ENCODE data around the gene MCOLN2. TPM values are rescaled to one million over a fixed set of nuclear protein-coding genes. Genes with fewer than 3 reads are reported as not detected.

The MCOLN2 gene
- total RNA-seq, 1 experiment from 2014 or later = 11.3 TPM

DNA sequence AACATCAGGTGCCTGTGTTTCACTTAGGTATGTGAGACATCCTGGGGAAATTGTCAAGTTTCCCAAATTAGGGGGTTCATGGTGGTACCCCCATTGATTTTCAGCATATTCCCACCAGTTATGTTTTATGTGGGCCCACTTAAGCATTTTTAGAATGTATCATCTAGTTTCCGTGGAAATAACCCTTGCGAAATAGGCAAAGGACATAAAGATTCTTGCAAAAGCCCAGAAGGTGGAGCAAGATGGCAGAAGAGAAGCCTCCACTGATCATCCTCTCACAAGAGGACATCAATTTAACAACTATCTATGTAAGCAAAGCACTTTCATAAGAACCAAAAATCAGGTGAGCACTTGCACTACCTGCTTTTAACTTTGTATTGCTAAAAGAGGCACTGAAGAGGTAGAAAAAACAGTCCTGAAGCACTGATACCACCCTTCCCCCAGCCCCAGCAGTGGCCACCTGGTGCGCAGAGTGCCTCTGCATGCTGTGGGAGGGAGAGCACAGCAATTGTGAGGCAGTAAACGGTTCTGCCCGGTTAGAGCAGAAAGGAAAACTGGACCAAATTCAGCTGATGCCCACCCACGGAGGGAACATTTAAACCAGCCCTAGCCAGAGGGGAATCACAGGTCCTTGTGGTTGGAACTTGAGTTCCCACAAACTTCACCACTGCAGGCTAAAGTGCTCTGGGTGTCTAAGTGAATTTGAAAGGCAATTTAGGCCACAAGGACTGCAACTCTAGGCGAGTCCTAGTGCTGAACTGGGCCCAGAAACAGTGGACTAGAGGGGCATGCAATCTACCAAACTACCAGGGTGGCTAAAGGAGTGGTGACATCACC is 23.2 kb downstream of the MCOLN2 start:
- no peak overlapping the region for H3K9ac ChIP-seq (ENCODE audit: low read length)
- ChIA-PET RAD21 (ENCODE audit: low non-redundant PET in 1 of 2, low total read pairs in 2 of 2, uncharacterized antibody in 2 of 2, unreplicated experiment in 2 of 2) (no interaction called here), POLR2A (no interaction called here), CTCF (no interaction called here)
- no peaks in the 10 kb centered on the region for H4K20me1 ChIP-seq (ENCODE audit: insufficient read depth)
- H3K9me2 ChIP-seq (ENCODE audit: insufficient read depth) = no peaks in the 10 kb centered on the region
- intact Hi-C loops (cut with micrococcal nuclease) = no loop called here
- H2AFZ ChIP-seq (ENCODE audit: low read depth, low read length, poor library complexity, severe bottlenecking) = no peak overlapping the region
- TF ChIP-seq POLR2AphosphoS5 (IDR thresholded peaks at IDR 0.05; ENCODE audit: low read depth, low read length) = no peak
- peak; percentile 12; the same call in 1 of the 2 replicates for TF ChIP-seq CEBPB (IDR thresholded peaks at IDR 0.05; ENCODE audit: low read depth)
- no peak for TF ChIP-seq RAD21 (IDR thresholded peaks at IDR 0.05; ENCODE audit: low read depth)
- TF ChIP-seq EZH2 (IDR thresholded peaks at IDR 0.05) = no peak
- TF ChIP-seq REST (IDR thresholded peaks at IDR 0.05; ENCODE audit: low read depth) = no peak
- TF ChIP-seq, protein P1, sequence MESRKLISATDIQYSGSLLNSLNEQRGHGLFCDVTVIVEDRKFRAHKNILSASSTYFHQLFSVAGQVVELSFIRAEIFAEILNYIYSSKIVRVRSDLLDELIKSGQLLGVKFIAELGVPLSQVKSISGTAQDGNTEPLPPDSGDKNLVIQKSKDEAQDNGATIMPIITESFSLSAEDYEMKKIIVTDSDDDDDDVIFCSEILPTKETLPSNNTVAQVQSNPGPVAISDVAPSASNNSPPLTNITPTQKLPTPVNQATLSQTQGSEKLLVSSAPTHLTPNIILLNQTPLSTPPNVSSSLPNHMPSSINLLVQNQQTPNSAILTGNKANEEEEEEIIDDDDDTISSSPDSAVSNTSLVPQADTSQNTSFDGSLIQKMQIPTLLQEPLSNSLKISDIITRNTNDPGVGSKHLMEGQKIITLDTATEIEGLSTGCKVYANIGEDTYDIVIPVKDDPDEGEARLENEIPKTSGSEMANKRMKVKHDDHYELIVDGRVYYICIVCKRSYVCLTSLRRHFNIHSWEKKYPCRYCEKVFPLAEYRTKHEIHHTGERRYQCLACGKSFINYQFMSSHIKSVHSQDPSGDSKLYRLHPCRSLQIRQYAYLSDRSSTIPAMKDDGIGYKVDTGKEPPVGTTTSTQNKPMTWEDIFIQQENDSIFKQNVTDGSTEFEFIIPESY (IDR thresholded peaks at IDR 0.05; ENCODE audit: extremely low read depth, insufficient replicate concordance, low read length) = no peak
- TF ChIP-seq SRF (IDR thresholded peaks at IDR 0.05; ENCODE audit: low read depth) = no peak
- no peak overlapping the region for H3K4me2 ChIP-seq (ENCODE audit: low read length)
- H3K79me2 ChIP-seq (ENCODE audit: insufficient read depth, low read length) = no peaks in the 10 kb centered on the region
- H3K36me3 ChIP-seq (ENCODE audit: control insufficient read depth in 1 of 2, insufficient read depth in 2 of 2, low read length in 2 of 2) = no peaks in the 10 kb centered on the region
- no peak for DNase-seq (ENCODE audit: low read depth, low spot score)
- no TSS peak for BruUV-seq (replicated peaks)
- H3K27ac ChIP-seq (ENCODE audit: low read depth, low read length) = no peak overlapping the region
- ATAC-seq = no peak
- no peak overlapping the region for H3K4me3 ChIP-seq (replicated peaks in 1 of 2; ENCODE audit: low read depth in 1 of 2, low read length in 2 of 2)
- no peaks in the 10 kb centered on the region for H3K4me1 ChIP-seq (ENCODE audit: control insufficient read depth in 1 of 2, insufficient read depth in 2 of 2, low read length in 2 of 2)
- 0 out of 4 replicates have a peak, but pooled peaks cover 0 to under 1% of the 10 kb centered on the region in 2 experiments for H3K9me3 ChIP-seq (ENCODE audit: control insufficient read depth in 1 of 2, insufficient read depth in 1 of 2, low read depth in 1 of 2, low read length in 2 of 2)
- no peaks in the 10 kb centered on the region for H3K27me3 ChIP-seq (ENCODE audit: insufficient read depth, low read length)
